MM.1S (cell line): ENCODE results near the gene MAP3K8.

Experiments
- EZH2 ChIP-seq: fragments of 300-600 bp; sonication (generic); optimal IDR thresholded peaks from 2 replicates; pipeline ENCODE3; 2017; ENCODE audit warnings: low read depth, mild to moderate bottlenecking, antibody characterized with exemption, low read length, mixed read lengths
- EZH2phosphoT487 ChIP-seq: fragments of 300-600 bp; sonication (generic); IDR thresholded peaks from 2 replicates; pipeline ENCODE4 v1.6.1; 2018; ENCODE audit warnings: antibody characterized with exemption, low read length
- TF ChIP-seq, protein P1 (sequence below): fragments of 300-600 bp; sonication (generic); IDR thresholded peaks from 2 replicates; pipeline ENCODE4 v1.5.1; 2016; ENCODE audit warnings: antibody characterized with exemption, low read length, mixed read lengths

- TF ChIP-seq, protein P1, sequence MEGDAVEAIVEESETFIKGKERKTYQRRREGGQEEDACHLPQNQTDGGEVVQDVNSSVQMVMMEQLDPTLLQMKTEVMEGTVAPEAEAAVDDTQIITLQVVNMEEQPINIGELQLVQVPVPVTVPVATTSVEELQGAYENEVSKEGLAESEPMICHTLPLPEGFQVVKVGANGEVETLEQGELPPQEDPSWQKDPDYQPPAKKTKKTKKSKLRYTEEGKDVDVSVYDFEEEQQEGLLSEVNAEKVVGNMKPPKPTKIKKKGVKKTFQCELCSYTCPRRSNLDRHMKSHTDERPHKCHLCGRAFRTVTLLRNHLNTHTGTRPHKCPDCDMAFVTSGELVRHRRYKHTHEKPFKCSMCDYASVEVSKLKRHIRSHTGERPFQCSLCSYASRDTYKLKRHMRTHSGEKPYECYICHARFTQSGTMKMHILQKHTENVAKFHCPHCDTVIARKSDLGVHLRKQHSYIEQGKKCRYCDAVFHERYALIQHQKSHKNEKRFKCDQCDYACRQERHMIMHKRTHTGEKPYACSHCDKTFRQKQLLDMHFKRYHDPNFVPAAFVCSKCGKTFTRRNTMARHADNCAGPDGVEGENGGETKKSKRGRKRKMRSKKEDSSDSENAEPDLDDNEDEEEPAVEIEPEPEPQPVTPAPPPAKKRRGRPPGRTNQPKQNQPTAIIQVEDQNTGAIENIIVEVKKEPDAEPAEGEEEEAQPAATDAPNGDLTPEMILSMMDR, result no peak
- TF ChIP-seq EZH2 (no peak), EZH2phosphoT487 (no peak)
Observed at GRCh38 chr10:30425336-30426075, 8.5 kb upstream of the MAP3K8 start.
